ENCODE results near the gene FIBIN.

FIBIN gene

GRCh38 chr11:26987272-26987671 lies 6.6 kb upstream of the FIBIN start:
- Histone ChIP-seq H4K12ac (ENCODE audit: low read depth, low read length) (no peak overlapping the region), H3K36me3 (ENCODE audit: control insufficient read depth in 1 of 2, insufficient read depth in 2 of 2, low read length in 2 of 2) (no peaks in the 10 kb centered on the region), H3K79me1 (ENCODE audit: low read length) (no peaks in the 10 kb centered on the region), H3K9ac (ENCODE audit: low read length) (no peak overlapping the region), H3K79me2 (ENCODE audit: control insufficient read depth, insufficient read depth, low read length, poor library complexity) (no peaks in the 10 kb centered on the region), H3K4ac (ENCODE audit: low read depth, low read length) (no peak overlapping the region), H3K4me1 (ENCODE audit: control insufficient read depth in 1 of 2, insufficient read depth in 2 of 2, low read length in 2 of 2) (no peaks in the 10 kb centered on the region), H3K18ac (ENCODE audit: low read length) (no peak overlapping the region), H4K91ac (ENCODE audit: low read depth, low read length) (no peak overlapping the region), H2AFZ (ENCODE audit: insufficient read depth, low read length, poor library complexity) (no peak overlapping the region), H2AK5ac (ENCODE audit: low read length) (no peak overlapping the region), H3K9me3 (ENCODE audit: insufficient read depth, low read depth, low read length) (peaks cover 1% of the 10 kb centered on the region), H3K4me2 (ENCODE audit: low read length) (no peak overlapping the region), H3K27ac (ENCODE audit: low read depth, low read length) (no peak overlapping the region), H4K8ac (ENCODE audit: low read depth, low read length) (no peak overlapping the region), H3K27me3 (ENCODE audit: insufficient read depth, low read length) (no peaks in the 10 kb centered on the region), H2BK12ac (ENCODE audit: low read length) (no peak overlapping the region), H3K14ac (ENCODE audit: low read length) (no peak overlapping the region), H3K4me3 (ENCODE audit: low read depth, low read length) (no peak overlapping the region), H2BK120ac (ENCODE audit: insufficient read depth, low read length, poor library complexity) (no peak overlapping the region), H2BK5ac (ENCODE audit: low read depth, low read length, poor library complexity) (no peak overlapping the region), H3K23ac (ENCODE audit: low read length) (no peak overlapping the region)
- WGBS (ENCODE audit: extremely low coverage, insufficient coverage, insufficient read length), result no CpG with 5 or more reads among the region's 3 CpGs
- DNase-seq, result no peak

GRCh38 chr11:26987731-26988130 lies 6.2 kb upstream of the FIBIN start:
- Histone ChIP-seq H2BK12ac (ENCODE audit: low read length) (no peak overlapping the region), H3K4ac (ENCODE audit: low read depth, low read length) (no peak overlapping the region), H3K9me3 (ENCODE audit: insufficient read depth, low read depth, low read length) (peaks cover 1% of the 10 kb centered on the region), H3K4me1 (ENCODE audit: control insufficient read depth in 1 of 2, insufficient read depth in 2 of 2, low read length in 2 of 2) (no peaks in the 10 kb centered on the region), H4K8ac (ENCODE audit: low read depth, low read length) (no peak overlapping the region), H3K9ac (ENCODE audit: low read length) (no peak overlapping the region), H3K36me3 (ENCODE audit: control insufficient read depth in 1 of 2, insufficient read depth in 2 of 2, low read length in 2 of 2) (no peaks in the 10 kb centered on the region), H3K14ac (ENCODE audit: low read length) (no peak overlapping the region), H3K79me1 (ENCODE audit: low read length) (no peaks in the 10 kb centered on the region), H3K4me3 (ENCODE audit: low read depth, low read length) (no peak overlapping the region), H2BK5ac (ENCODE audit: low read depth, low read length, poor library complexity) (no peak overlapping the region), H3K79me2 (ENCODE audit: control insufficient read depth, insufficient read depth, low read length, poor library complexity) (no peaks in the 10 kb centered on the region), H2AK5ac (ENCODE audit: low read length) (no peak overlapping the region), H4K91ac (ENCODE audit: low read depth, low read length) (no peak overlapping the region), H4K12ac (ENCODE audit: low read depth, low read length) (no peak overlapping the region), H3K23ac (ENCODE audit: low read length) (no peak overlapping the region), H3K27me3 (ENCODE audit: insufficient read depth, low read length) (no peaks in the 10 kb centered on the region), H2BK120ac (ENCODE audit: insufficient read depth, low read length, poor library complexity) (no peak overlapping the region), H3K18ac (ENCODE audit: low read length) (no peak overlapping the region), H2AFZ (ENCODE audit: insufficient read depth, low read length, poor library complexity) (no peak overlapping the region), H3K27ac (ENCODE audit: low read depth, low read length) (no peak overlapping the region), H3K4me2 (ENCODE audit: low read length) (no peak overlapping the region)
- DNase-seq, result no peak

- H2BK12ac ChIP-seq (ENCODE audit: low read length), result no peak overlapping the region
- no peak overlapping the region for H3K4ac ChIP-seq (ENCODE audit: low read depth, low read length)
- H2AK5ac ChIP-seq (ENCODE audit: low read length), result no peak overlapping the region
- H3K36me3 ChIP-seq (ENCODE audit: control insufficient read depth in 1 of 2, insufficient read depth in 2 of 2, low read length in 2 of 2), result no peaks in the 10 kb centered on the region
- no peak overlapping the region for H4K91ac ChIP-seq (ENCODE audit: low read depth, low read length)
- H3K4me2 ChIP-seq (ENCODE audit: low read length), result no peak overlapping the region
- no peaks in the 10 kb centered on the region for H3K27me3 ChIP-seq (ENCODE audit: insufficient read depth, low read length)
- no peak overlapping the region for H3K9ac ChIP-seq (ENCODE audit: low read length)
- H2BK120ac ChIP-seq (ENCODE audit: insufficient read depth, low read length, poor library complexity), result no peak overlapping the region
- no peak overlapping the region for H2BK5ac ChIP-seq (ENCODE audit: low read depth, low read length, poor library complexity)
- no peak overlapping the region for H3K4me3 ChIP-seq (ENCODE audit: low read depth, low read length)
- H4K8ac ChIP-seq (ENCODE audit: low read depth, low read length), result no peak overlapping the region
- peaks cover 2% of the 10 kb centered on the region for H3K9me3 ChIP-seq (ENCODE audit: insufficient read depth, low read depth, low read length)
- H3K79me1 ChIP-seq (ENCODE audit: low read length), result no peaks in the 10 kb centered on the region
- no peak overlapping the region for H3K18ac ChIP-seq (ENCODE audit: low read length)
- no peak overlapping the region for H4K12ac ChIP-seq (ENCODE audit: low read depth, low read length)
- H2AFZ ChIP-seq (ENCODE audit: insufficient read depth, low read length, poor library complexity), result no peak overlapping the region
- no peak overlapping the region for H3K23ac ChIP-seq (ENCODE audit: low read length)
- peaks cover 0 to 3% of the 10 kb centered on the region in 2 experiments for H3K4me1 ChIP-seq (ENCODE audit: control insufficient read depth in 1 of 2, insufficient read depth in 2 of 2, low read length in 2 of 2)
- no peak overlapping the region for H3K27ac ChIP-seq (ENCODE audit: low read depth, low read length)
- H3K79me2 ChIP-seq (ENCODE audit: control insufficient read depth, insufficient read depth, low read length, poor library complexity), result no peaks in the 10 kb centered on the region
- peak in 1 of 2 donors; percentile 59 for DNase-seq
- no peak overlapping the region for H3K14ac ChIP-seq (ENCODE audit: low read length)
- WGBS (ENCODE audit: extremely low coverage, insufficient coverage, insufficient read length), result no CpG with 5 or more reads among the region's 1 CpG
Measured at GRCh38 chr11:26992031-26992541, 1.8 kb upstream of the FIBIN start.

GRCh38 chr11:26994631-26995095 lies 751 bp downstream of the FIBIN start:
- no peaks in the 10 kb centered on the region for H3K36me3 ChIP-seq (ENCODE audit: control insufficient read depth in 1 of 2, insufficient read depth in 2 of 2, low read length in 2 of 2)
- no peak overlapping the region for H2BK5ac ChIP-seq (ENCODE audit: low read depth, low read length, poor library complexity)
- H3K4me3 ChIP-seq (ENCODE audit: low read depth, low read length), result no peak overlapping the region
- no peak overlapping the region for H3K9ac ChIP-seq (ENCODE audit: low read length)
- H2AFZ ChIP-seq (ENCODE audit: insufficient read depth, low read length, poor library complexity), result no peak overlapping the region
- no peak overlapping the region for H3K18ac ChIP-seq (ENCODE audit: low read length)
- no peak overlapping the region for H4K91ac ChIP-seq (ENCODE audit: low read depth, low read length)
- no peak overlapping the region for H3K4ac ChIP-seq (ENCODE audit: low read depth, low read length)
- no peak overlapping the region for H2BK12ac ChIP-seq (ENCODE audit: low read length)
- H4K12ac ChIP-seq (ENCODE audit: low read depth, low read length), result no peak overlapping the region
- H3K4me1 ChIP-seq (ENCODE audit: control insufficient read depth in 1 of 2, insufficient read depth in 2 of 2, low read length in 2 of 2), result peaks cover 0 to 3% of the 10 kb centered on the region in 2 experiments
- H2BK120ac ChIP-seq (ENCODE audit: insufficient read depth, low read length, poor library complexity), result no peak overlapping the region
- H3K27ac ChIP-seq (ENCODE audit: low read depth, low read length), result no peak overlapping the region
- H3K4me2 ChIP-seq (ENCODE audit: low read length), result no peak overlapping the region
- H3K23ac ChIP-seq (ENCODE audit: low read length), result no peak overlapping the region
- H2AK5ac ChIP-seq (ENCODE audit: low read length), result no peak overlapping the region
- H4K8ac ChIP-seq (ENCODE audit: low read depth, low read length), result no peak overlapping the region
- DNase-seq, result no peak
- no peak overlapping the region for H3K14ac ChIP-seq (ENCODE audit: low read length)
- H3K79me1 ChIP-seq (ENCODE audit: low read length), result no peaks in the 10 kb centered on the region
- H3K27me3 ChIP-seq (ENCODE audit: insufficient read depth, low read length), result no peaks in the 10 kb centered on the region
- H3K9me3 ChIP-seq (ENCODE audit: insufficient read depth, low read depth, low read length), result peaks cover 2% of the 10 kb centered on the region
- H3K79me2 ChIP-seq (ENCODE audit: control insufficient read depth, insufficient read depth, low read length, poor library complexity), result no peaks in the 10 kb centered on the region
- WGBS (ENCODE audit: extremely low coverage, insufficient coverage, insufficient read length), result no CpG with 5 or more reads among the region's 19 CpGs
